GM12801 (cell line): ENCODE results near the gene PRRX2.

Experiments used
- CTCF ChIP-seq: IDR thresholded peaks from one replicate; pipeline ENCODE4 v1.5.1; 2011; ENCODE audit warnings: control low read depth; ENCODE audit not compliant: insufficient read length; ENCODE audit errors: extremely low read depth

Gene PRRX2

GRCh38 chr9:129732946-129733631 lies 67.6 kb downstream of the PRRX2 start:
- no peak for TF ChIP-seq CTCF

GRCh38 chr9:129733632-129733953 lies 68.1 kb downstream of the PRRX2 start:
- no peak for TF ChIP-seq CTCF

GRCh38 chr9:129735546-129735945 lies 70.1 kb downstream of the PRRX2 start:
- no peak for TF ChIP-seq CTCF

GRCh38 chr9:129736334-129736733 lies 70.9 kb downstream of the PRRX2 start:
- TF ChIP-seq CTCF: no peak

- TF ChIP-seq CTCF: no peak
Measured at GRCh38 chr9:129737479-129738274, 72.2 kb downstream of the PRRX2 start.

- no peak for TF ChIP-seq CTCF
Measured at GRCh38 chr9:129739432-129739831, 74.0 kb downstream of the PRRX2 start.

- TF ChIP-seq CTCF: no peak
Measured at GRCh38 chr9:129740174-129740573, 74.7 kb downstream of the PRRX2 start.
